Measurements from ENCODE around the gene NPAS2.

Gene NPAS2

GRCh38 chr2:100940240-100940639 is 120.3 kb downstream of the NPAS2 start:
- no peak for DNase-seq (ENCODE audit: low read depth in 4 of 4, low spot score in 1 of 4)

DNA sequence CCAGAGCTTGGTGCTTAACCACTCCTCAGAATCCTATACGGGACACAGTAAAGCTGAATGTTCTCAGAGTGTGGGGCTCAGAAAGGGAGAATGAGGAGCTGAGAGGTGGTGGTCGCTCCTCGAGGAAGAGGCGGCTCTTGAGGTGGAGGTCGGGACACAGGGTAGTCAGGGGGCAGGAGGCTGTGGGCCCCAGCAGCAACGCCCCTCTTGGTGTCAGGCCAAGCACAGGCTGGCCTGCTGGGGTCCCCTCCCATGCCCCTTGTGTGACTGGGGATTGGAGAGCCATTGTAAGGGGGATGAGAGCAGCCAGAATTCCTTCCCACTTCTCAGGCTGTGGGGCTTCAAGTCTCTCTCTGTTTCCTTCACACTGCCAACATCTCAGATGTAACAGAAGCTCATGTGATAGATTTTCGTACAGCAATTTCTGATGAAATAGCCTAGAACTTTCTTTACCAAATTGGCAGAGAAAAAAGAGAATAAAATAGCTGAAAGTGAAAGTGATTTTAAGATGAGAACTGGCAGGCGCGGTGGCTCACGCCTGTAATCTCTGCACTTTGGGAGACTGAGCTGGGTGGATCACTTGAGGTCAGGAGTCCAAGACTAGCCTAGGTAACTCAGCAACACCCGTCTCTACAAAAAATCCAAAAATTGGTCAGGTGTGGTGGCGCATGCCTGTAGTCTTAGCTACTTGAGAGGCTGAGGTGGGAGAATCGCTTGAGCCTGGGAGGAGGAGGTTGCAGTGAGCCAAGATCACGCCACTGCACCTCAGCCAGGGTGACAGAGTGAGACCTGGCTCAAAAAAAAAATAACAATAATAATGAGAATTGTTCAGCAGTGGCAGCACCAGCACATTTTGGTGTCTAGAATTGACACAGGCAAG is 121.1 kb downstream of the NPAS2 start:
- DNase-seq (ENCODE audit: low read depth in 4 of 4, low spot score in 1 of 4) = no peak

DNA sequence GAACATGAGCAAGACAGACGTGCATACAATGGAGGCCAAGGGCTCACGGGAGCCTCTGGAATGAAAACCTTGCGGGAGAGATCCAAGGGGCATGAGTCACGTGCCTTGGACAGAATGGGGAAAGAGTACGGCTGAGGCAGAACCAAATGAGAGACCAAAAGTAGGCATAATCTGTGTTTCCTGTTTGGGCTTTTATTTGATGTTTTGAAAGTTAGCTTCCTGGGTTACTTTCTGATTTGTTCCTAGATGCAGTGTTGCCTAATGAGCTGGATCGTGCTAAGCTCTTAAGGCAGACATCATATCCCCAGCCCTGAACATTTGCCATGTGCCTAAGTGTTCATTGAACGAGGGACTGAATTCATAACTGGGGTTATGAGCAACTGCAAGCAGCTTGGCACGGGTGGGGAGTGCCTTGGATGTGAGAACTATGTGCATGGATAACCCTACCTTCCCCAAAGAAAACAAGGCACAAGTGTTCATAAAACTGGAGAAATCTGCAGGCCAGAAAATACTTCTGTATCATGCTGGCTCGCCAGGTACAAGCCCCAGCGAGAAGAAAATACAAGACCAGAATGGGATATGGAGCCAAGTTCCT is 121.8 kb downstream of the NPAS2 start:
- DNase-seq (ENCODE audit: low read depth in 4 of 4, low spot score in 1 of 4) = no peak

GRCh38 chr2:100944617-100945432 is 124.9 kb downstream of the NPAS2 start:
- no peak for DNase-seq (ENCODE audit: low read depth in 4 of 4, low spot score in 1 of 4)

DNA sequence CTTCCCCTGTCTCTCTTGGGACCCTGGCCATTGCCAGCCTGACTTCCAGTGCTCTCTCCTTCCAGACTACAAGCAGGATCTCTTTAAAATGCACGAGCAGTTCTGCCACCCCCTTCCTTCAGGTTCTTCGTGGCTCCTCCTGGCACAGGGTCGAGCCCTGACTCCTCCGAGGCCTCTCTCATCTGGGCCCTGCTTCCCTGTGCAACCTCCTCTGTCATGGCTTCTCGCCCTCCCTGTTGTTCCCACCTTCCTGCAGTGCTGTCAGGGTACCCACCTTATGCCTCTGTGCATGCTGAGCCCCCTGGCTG is 125.4 kb downstream of the NPAS2 start:
- no peak for DNase-seq (ENCODE audit: low read depth in 4 of 4, low spot score in 1 of 4)

- DNase-seq (ENCODE audit: low read depth in 4 of 4, low spot score in 1 of 4) = no peak
Observed at GRCh38 chr2:100945930-100946607, 126.1 kb downstream of the NPAS2 start.

DNA sequence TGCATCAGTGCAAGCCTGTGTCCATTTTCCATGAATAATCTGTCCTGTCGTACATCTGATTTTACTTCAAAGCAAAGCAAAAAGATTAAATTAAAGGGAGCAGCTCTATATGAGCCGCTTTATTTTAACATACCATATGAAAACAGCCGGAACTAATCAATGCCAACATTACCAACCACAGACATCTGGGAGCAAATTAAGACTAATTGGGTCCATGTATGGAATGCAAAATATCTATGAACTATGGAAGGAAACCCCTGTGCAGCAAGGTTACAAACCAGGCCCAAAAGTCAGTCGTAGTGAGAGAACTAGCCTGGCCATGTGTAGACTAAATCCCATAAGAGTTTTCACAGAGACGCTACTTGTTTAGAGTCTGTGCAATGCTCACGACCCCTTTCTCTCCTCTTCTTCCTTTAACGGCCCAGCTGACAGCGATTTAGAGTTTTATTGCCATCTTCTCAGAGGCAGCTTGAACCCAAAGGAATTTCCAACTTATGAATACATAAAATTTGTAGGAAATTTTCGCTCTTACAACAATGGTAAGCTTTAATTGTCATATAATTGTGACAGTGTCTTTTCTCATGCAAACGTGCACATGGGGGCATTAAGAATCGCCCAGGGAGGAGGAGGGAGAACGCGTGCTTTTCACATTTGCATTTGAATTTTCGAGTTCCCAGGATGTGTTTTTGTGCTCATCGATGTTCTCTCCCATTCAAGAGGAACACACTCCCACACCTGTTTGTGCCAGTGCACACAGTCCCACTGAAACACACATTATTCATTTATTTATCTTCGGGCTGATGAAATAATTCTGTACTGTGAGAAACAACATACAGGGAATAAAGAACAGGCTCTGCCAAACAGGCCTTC is 129.2 kb downstream of the NPAS2 start:
- DNase-seq (ENCODE audit: low read depth in 4 of 4, low spot score in 1 of 4) = no peak

DNA sequence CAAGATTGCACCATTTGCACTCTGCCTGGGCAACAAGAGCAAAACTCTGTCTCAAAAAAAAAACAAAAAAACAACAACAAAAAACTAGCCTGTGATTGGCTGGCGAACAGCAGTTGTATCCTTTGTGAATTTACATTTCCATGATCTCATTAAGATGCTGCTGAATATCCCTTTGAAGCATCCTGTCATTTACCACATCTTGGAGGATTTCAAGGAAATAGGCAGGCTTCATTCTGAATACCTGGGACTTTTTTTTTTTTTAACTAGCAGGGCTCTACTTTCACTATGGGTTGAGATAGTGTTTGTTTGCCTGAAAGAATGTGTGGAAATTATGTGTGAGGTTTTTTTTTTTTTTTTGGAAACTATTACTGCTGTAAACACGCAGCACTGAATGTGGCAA is 132.6 kb downstream of the NPAS2 start:
- no peak for DNase-seq (ENCODE audit: low read depth in 4 of 4, low spot score in 1 of 4)

DNA sequence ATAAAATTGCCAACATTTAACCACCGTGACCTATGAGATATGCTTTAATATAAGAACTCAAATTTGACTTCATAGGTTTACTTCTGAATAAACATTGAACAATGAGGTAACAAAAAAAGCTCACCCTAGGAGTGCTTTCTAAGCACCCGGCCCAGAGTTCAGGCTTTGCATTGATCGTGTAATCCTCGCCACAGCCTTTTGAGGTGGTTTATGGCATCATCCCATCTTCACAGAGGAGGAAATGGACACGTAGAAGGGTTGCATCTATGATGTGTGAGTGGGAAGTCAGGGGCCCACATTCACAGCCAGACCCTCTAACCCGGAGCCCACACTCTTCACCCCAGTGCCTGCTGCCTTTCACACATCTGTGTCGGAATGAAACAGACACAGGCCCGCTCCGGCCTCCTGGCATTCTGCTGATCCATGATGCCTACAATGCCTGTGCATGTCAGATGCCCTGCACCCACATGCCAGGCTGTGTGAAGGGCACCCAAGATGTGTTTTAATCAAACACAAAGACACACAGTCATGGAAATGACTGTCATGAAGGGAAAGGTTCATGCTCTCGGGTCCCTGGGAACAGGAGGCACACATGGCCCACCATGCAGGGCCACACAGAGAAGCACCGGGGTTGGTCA is 133.6 kb downstream of the NPAS2 start:
- DNase-seq (ENCODE audit: low read depth in 4 of 4, low spot score in 1 of 4) = no peak

DNA sequence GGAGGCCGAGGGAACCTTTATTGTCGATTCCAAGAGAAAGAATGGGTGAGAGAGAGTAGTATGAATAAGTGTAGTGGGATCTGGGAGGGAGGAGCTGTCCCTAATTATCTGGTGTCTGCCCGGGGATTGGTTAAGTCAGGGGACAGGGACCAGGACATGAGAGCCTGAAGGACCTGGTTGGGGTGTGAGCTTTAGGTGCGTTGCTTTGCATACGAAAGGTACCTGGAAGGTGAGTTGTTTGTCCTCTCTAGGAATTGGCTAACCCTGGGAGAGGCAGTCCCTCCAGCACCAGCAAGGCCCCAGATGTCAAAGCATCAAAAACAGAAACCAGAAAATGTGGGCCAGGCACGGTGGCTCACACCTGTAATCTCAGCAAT is 134.1 kb downstream of the NPAS2 start:
- no peak for DNase-seq (ENCODE audit: low read depth in 4 of 4, low spot score in 1 of 4)

DNA sequence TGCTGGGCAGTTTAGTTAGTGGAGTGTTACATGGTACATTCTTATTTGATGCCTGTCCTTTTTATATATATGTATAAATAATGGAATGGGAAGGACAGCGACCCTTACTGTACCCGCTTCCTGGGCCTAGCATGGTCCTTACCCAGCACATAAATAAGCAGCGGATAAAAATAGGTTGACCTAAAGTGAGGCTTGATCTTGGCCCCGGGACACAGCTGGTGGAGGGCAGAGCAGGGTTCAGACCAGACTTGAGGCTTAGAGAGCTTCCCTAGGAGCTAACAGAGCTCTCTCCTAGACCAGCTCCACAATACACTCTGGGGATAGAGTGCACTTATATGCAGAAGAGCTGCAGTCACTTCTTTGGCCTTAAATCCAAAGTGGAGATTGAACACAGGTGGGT is 135.3 kb downstream of the NPAS2 start:
- DNase-seq (ENCODE audit: low read depth in 4 of 4, low spot score in 1 of 4) = no peak

DNA sequence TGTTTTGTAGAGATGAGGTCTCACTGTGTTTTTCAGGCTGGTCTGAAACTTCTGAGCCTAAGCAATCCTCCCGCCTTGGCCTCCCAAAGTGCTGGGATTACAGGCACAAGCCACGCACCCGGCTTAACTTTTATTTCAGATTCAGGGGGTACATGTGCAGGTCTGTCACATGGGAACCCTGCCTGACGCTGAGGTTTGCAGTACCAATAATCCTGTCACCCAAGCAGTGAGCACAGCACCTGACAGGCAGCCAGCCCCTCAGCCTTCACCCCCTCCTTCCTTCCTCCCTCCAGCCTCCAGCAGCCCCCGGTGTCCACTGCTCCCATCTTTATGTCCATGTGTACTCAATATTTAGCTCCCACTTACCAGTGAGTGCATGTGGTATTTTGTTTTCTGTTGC is 136.1 kb downstream of the NPAS2 start:
- no peak for DNase-seq (ENCODE audit: low read depth in 4 of 4, low spot score in 1 of 4)

- DNase-seq (ENCODE audit: low read depth in 4 of 4, low spot score in 1 of 4) = no peak
Observed at GRCh38 chr2:100957996-100958653, 138.2 kb downstream of the NPAS2 start.

GRCh38 chr2:100959225-100959880 is 139.4 kb downstream of the NPAS2 start:
- no peak for DNase-seq (ENCODE audit: low read depth in 4 of 4, low spot score in 1 of 4)

GRCh38 chr2:100960688-100961087 is 140.7 kb downstream of the NPAS2 start:
- no peak for DNase-seq (ENCODE audit: low read depth in 4 of 4, low spot score in 1 of 4)

- no peak for DNase-seq (ENCODE audit: low read depth in 4 of 4, low spot score in 1 of 4)
Observed at GRCh38 chr2:100962366-100963025, 142.6 kb downstream of the NPAS2 start.

DNA sequence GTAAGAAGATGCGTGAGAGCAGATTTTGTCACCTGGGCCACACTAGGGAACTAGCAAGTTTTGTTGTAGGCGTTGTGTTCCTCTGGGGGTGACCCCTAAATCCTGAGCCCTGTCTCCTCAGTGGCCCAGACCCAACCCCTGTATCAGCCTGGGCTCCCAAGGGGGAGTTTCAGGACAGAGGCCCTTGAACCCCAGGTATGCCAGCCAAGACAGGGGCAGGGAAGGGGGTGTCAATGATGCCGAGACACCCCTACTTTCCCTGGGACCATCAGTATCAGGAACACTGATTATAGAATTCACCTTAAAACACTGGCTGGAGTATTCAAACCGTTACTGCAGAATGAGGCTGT is 143.1 kb downstream of the NPAS2 start:
- no peak for DNase-seq (ENCODE audit: low read depth in 4 of 4, low spot score in 1 of 4)

- no peak for DNase-seq (ENCODE audit: low read depth in 4 of 4, low spot score in 1 of 4)
Observed at GRCh38 chr2:100964222-100964621, 144.3 kb downstream of the NPAS2 start.
